BJ (cell line): ENCODE results near the gene FHAD1. TPM values are rescaled to one million over a fixed set of nuclear protein-coding genes. Genes with fewer than 3 reads are reported as not detected.
"Not testable (repeated sequence)": the region's sequence is repeated elsewhere in the genome, so short reads cannot be mapped to it uniquely, and the experiment has no call there.

Experiments used
- CTCF ChIA-PET: fragments of 350-600 bp; formaldehyde crosslinking; extraction: SDS; loops from one replicate; lab custom pipeline; 2021; ENCODE audit warnings: antibody characterized with exemption, inconsistent platforms; lab: Yijun Ruan, JAX
- POLR2A ChIA-PET: fragments of 300-600 bp; sonication (Branson Sonifier 250); formaldehyde crosslinking; extraction: SDS; loops from one replicate; lab custom pipeline; 2021; ENCODE audit warnings: antibody characterized with exemption; lab: Charles Lee
- DNase-seq: peaks from one replicate; pipeline ENCODE4 v3.0.0-alpha.2; 2011; ENCODE audit warnings: low read depth
- H3K27me3 ChIP-seq: 2 replicates; pipeline ENCODE4 v1.6.0; 2011; ENCODE audit warnings: low read length; ENCODE audit not compliant: control insufficient read depth, insufficient read depth
- H3K36me3 ChIP-seq: 2 replicates; pipeline ENCODE4 v1.5.1; 2011; ENCODE audit warnings: low read length; ENCODE audit not compliant: control insufficient read depth, insufficient read depth
- H3K4me3 ChIP-seq: 2 replicates; pipeline ENCODE4 v1.5.1; 2011; ENCODE audit warnings: low read depth, mild to moderate bottlenecking, control low read depth, low read length
- polyA plus RNA-seq: library from polyadenylated mRNA; depleted of rRNA; stranded (reverse); fragments of >200 nt; gene quantifications from 2 replicates; pipeline ENCODE4 v1.2.3, GENCODE V29; 2011
- TF ChIP-seq, protein P1 (sequence below): IDR thresholded peaks from 2 replicates; pipeline ENCODE4 v1.5.1; 2011; ENCODE audit warnings: low read depth, mild to moderate bottlenecking, control low read depth, inconsistent platforms, low read length, moderate library complexity; ENCODE audit not compliant: insufficient read depth

FHAD1 gene
- polyA plus RNA-seq, 1 experiment = not detected

DNA sequence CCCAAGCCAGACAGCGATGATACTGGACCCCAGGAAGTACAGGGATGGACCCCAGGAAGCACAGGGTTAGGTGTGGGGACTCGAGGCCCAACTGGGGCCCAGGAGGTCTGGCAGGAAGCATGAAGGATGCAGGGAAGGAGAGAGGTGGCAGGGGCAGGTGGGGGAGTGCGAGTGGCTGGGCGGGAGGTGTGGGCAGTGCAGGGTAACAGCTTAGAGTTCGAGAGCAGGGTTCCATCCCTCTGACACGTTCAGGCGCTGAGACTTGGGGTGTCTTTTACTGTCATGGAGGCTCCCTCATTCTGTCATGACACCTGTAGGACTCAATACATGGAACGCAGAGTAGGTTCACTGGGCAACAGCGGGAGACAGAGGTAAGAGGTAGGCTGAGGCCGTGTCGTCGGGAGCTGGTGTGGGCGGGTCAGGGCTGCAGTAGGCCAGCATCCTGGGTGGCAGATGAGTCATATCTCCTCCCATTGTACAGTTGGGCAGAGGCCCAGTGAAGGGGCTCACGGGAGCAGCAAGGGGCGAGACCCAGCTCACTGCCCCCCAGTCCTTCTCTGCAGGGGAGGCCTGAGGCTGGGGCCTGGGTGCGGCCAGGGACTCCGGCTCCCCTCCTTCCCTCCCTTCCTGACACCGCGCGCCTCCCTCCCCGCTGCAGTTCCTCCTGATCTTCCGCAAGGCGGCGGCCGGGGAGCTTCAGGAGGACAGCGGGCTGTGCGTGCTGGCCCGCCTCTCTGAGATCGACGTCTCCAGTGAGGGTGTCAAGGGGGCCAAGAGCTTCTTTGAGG is 179.7 kb downstream of the FHAD1 start:
- Histone ChIP-seq H3K27me3 (no peaks in the 10 kb centered on the region), H3K4me3 (no peak overlapping the region), H3K36me3 (peaks cover 5% of the 10 kb centered on the region)
- no peak for DNase-seq
- POLR2A ChIA-PET = no interaction called here
- TF ChIP-seq, protein P1, sequence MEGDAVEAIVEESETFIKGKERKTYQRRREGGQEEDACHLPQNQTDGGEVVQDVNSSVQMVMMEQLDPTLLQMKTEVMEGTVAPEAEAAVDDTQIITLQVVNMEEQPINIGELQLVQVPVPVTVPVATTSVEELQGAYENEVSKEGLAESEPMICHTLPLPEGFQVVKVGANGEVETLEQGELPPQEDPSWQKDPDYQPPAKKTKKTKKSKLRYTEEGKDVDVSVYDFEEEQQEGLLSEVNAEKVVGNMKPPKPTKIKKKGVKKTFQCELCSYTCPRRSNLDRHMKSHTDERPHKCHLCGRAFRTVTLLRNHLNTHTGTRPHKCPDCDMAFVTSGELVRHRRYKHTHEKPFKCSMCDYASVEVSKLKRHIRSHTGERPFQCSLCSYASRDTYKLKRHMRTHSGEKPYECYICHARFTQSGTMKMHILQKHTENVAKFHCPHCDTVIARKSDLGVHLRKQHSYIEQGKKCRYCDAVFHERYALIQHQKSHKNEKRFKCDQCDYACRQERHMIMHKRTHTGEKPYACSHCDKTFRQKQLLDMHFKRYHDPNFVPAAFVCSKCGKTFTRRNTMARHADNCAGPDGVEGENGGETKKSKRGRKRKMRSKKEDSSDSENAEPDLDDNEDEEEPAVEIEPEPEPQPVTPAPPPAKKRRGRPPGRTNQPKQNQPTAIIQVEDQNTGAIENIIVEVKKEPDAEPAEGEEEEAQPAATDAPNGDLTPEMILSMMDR = no peak
- CTCF ChIA-PET = interaction anchor here (0.5 to 13.1 kb wide), 2 partner anchors 36 to 104 kb away, joined by 3 to 242 read pairs; no protein-coding TSS in a partner anchor

DNA sequence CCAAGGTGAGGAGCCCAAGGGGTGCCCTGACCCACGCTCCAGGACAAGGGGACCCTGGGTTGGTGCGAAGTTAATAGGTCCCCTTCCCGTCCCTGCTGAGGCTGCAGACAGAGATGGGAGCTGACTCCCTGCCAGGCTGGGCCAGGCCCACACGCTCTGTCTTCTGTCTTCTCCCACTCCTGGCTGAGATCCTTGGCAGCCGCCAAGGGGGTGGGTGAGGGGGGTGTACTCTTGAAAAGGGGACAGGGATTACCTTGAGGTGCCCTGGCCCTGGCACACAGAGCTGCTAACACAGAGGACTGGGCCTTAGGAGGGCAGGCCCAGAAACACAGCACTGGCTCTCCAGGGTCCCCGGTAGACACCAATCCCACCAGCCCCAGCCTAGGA is 180.2 kb downstream of the FHAD1 start:
- no peak for DNase-seq
- Histone ChIP-seq H3K27me3 (no peaks in the 10 kb centered on the region), H3K36me3 (peaks cover 5% of the 10 kb centered on the region), H3K4me3 (no peak overlapping the region)
- ChIA-PET POLR2A (no interaction called here), CTCF (interaction anchor here (13.1 kb wide), 1 partner anchor 105 kb away, joined by 242 read pairs; no protein-coding TSS in a partner anchor)
- TF ChIP-seq, protein P1 = no peak

DNA sequence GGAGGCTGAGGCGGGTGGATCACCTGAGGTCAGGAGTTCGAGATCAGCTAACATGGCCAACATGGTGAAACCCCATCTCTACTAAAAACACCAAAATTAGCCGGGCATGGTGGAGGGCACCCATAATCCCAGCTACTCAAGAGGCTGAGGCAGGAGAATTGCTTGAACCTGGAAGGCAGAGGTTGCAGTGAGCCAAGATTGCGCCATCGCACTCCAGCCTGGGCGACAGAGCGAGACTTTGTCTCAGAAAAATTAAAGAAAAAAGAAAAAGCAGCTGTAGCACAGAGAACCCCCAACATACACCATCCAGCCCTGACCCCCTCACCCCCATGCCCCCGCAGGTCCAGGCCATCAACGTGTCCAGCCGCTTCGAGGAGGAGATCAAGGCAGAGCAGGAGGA is 181.2 kb downstream of the FHAD1 start:
- H3K4me3 ChIP-seq, POLR2A ChIA-PET: not testable (repeated sequence)

DNA sequence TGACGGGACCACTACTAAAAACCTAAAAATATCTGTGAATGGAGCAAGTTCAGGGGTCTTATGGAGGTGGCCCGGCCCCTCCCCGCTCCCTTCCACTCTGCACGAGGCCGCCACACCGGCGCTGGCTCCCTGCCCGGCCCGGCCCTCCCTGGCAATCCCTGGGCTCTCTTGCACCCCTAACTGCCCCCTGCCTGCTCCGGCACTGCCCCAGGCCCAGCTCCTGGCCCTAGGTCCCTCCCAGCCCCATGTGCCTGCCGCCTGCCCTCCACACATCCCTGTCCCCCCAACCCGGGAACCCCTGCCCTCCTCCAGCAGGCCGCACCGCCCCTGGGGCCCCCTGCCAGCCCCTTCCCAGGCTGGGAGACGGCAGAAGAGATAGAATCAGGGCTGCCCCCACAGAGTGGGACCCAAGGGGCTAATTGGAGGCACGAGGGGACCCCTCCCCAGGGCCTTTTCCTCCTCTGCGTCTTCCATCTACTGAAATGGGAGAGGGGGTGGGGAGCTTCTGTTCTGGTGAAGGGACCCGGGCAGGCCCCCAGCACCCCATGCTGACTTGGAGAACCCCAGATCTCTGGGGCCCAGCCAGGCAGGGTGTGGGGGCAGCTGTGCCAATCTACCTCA is 181.9 kb downstream of the FHAD1 start:
- DNase-seq = no peak
- ChIA-PET POLR2A (no interaction called here), CTCF (interaction anchor here (1.0 to 13.1 kb wide), 6 partner anchors 23 to 276 kb away, joined by 3 to 242 read pairs (median 4); partner anchors contain the start of gene TMEM51)
- H3K27me3 ChIP-seq = no peaks in the 10 kb centered on the region
- H3K36me3 ChIP-seq = peaks cover 5% of the 10 kb centered on the region
- no peak overlapping the region for H3K4me3 ChIP-seq
- TF ChIP-seq, protein P1 = no peak

More for the DNA sequence above, 181.2 kb downstream of the FHAD1 start:
- DNase-seq, H3K27me3 ChIP-seq, H3K36me3 ChIP-seq: not testable (repeated sequence)
- CTCF ChIA-PET = interaction anchor here (1.0 to 13.1 kb wide), 3 partner anchors 106 to 275 kb away, joined by 3 to 242 read pairs (median 4); partner anchors contain the start of gene TMEM51

DNA sequence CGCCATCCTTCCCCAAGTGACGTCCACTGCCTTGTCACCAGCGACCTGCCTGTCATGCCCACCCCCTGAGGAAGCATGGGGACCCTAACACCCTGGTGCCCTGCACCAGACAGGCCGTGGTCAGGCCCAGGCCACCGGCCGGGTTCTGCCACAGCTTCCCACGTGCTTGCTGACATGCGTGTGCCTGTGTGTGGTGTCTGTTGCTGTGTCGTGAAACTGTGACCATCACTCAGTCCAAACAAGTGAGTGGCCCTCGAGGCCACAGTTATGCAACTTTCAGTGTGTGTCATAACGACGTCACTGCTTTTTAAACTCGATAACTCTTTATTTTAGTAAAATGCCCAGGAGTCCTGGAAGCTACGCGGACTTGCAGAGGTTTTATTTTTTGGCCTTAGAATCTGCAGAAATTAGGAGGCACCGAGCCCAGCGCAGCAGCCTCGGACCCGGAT is 182.7 kb downstream of the FHAD1 start:
- H3K27me3 ChIP-seq = no peaks in the 10 kb centered on the region
- peaks cover 4% of the 10 kb centered on the region for H3K36me3 ChIP-seq
- H3K4me3 ChIP-seq = no peak overlapping the region
- DNase-seq = no peak
- ChIA-PET CTCF (interaction anchor here (0.6 to 13.1 kb wide), 9 partner anchors 9 to 124 kb away, joined by 3 to 242 read pairs (median 16); no protein-coding TSS in a partner anchor), POLR2A (no interaction called here)
- TF ChIP-seq, protein P1 = no peak
